CD4-positive, alpha-beta T cell treated with Interleukin-2 at 100 ng/mL for 4 hours (primary cell): ENCODE results near the gene CASP10.

Experiments
- DNase-seq: peaks from one replicate; pipeline ENCODE4 v3.0.0-alpha.2; 2020; ENCODE audit warnings: low spot score

CASP10 gene

GRCh38 chr2:201196803-201197202, 13.9 kb downstream of the CASP10 start:
- no peak for DNase-seq

DNA sequence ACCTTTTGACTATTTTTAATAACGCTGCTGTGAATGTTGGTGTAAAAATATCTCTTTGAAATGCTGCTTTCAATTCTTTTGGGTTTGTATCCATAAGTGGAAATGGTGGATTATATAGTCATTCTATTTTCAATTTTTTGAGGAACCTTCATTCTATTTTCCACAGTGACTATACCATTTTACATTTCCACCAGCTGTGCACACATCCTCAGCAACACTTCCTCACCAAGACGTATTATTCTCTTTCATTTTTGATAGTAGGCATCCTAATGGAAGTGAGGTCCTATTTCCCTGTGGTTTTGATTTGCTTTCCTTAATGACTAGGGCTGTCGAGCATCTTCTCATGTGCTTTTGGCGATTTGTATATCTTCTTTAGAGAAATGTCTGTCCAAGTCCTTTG, 14.8 kb downstream of the CASP10 start:
- DNase-seq, result no peak

DNA sequence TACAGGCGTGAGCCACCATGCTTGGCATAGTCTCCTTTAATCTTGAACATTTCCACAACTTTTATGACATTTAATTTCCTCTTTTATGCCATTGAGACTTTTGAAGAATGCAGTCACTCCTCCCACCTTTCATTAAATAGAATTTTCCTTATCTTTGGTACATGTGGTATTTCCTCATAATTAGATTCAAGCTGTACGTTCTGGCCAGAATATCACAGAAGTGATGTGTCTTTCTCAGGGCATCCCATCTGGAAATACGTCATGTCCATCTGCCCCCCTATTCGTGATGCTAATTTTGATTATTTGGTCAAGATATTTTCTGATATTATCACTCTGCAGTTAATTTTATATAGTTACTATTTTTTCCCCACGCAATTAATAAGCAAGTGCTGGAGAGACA, 16.9 kb downstream of the CASP10 start:
- DNase-seq, result no peak

GRCh38 chr2:201200345-201200744, 17.4 kb downstream of the CASP10 start:
- DNase-seq, result no peak

DNA sequence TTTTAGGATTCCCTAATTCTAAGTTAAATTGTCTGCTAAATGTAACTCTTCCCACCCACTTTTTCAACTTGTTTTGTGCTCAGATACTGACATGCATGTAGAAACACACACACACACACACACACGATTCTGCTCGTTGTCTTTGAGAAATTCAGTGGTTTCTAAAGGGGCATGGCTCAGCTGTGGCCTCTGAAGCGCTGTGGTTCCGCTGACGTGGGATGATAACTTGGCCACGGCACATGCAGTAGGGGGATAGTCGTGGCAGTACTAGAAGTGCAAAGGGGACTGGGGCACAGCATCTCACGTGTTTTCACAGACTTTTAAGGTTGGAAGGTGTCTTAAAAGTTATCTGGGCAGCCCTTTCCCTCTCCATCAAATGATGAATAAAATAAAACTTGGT, 18.4 kb downstream of the CASP10 start:
- no peak for DNase-seq

DNA sequence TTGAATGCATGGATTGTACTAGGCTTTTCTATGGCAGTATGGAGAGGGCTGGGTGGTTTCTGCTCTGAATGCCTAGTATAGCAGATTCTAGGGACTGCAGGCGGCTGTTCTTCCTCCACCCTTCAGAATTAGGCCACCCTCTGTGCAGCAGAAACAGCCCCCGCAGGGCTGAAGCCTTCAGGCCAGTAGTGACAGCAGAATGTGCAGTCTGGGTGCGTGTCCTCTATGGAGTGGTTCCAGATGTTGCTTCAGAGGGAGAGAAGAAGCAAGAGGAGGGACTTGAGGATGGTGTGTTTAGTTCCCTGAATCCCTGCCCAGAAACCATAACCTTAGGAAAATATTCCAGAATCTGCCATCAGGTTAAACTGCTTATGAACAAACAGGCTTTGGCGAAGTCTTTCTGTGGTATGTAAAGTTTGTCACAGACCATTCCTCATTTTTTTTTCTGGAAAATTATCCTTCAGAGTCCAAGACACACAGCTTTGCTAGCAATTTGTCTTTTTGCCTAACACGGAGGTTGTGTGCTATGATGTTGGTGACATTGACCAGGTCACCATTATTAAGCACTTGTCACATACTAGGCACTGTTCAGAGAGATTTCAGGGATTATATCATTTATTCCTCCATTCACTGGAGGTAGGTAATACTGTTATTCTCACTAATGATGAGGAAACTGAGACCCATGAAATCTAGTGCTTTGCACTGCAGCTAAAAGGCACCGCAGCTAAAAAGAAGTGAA, 21.1 kb downstream of the CASP10 start:
- no peak for DNase-seq

DNA sequence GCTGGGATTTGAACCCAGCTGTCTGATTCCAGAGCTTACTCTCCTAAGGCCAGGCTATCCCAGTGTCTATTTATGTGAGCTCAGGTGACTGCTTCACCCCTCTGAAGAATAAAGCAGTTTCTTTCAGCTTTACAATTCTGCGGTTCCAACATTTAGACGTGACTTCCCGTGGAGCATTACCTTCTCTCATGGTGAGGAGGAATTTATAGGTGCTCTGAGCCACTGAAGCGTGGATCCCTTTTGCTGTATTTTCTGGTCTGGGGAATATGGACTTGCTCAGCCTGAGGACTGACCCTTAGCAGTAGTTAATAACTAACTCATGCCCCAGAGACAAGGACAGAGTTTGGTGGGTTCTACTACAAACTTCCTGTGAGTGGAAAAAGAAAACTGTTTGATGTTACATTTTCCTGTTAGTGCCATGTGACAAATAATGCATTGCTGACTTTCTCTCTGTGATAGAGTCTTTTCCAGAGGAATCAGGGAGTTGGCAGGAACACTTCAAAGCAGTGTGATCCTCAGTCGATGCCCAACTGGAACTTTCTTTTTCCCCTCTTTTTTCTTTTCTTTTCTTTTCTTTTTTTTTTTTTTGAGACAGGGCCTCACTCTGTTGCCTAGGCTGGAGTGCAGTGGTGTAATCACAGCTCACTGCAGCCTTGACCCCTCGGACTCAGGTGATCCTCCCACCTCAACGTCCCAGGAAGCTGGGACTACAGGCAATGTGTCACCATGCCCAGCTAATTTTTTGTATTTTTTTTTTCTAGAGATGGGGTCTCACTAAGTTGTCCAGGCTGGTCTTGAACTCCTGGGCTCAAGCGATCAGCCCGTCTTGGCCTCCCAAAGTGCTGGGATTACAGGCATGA, 21.9 kb downstream of the CASP10 start:
- no peak for DNase-seq

- no peak for DNase-seq
Measured at GRCh38 chr2:201205515-201205849, 22.5 kb downstream of the CASP10 start.

DNA sequence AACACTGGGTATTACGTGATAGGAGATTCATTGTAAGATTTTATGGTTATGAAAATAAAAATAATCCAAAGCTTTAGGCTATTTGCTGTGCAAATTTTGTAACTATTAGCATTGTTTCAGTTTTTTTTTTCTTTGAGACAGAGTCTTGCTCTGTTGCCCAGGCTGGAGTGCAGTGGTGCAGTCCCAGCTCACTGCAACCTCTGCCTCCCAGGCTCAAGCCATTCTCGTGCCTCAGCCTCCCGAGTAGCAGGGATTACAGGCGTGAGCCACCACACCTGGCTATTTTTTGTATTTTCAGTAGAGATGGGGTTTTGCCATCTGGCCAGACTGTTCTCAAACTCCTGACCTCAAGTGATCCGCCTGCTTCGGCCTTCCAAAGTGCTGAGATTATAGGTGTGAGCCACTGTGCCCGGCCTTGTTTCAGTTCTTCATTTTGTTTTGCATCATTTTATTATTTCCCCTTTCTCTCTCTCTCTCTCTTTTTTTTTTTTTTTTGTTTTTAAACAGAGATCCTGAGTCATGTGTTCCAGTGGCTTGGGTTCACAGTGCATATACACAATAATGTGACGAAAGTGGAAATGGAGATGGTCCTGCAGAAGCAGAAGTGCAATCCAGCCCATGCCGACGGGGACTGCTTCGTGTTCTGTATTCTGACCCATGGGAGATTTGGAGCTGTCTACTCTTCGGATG, 25.8 kb downstream of the CASP10 start:
- DNase-seq, result no peak

DNA sequence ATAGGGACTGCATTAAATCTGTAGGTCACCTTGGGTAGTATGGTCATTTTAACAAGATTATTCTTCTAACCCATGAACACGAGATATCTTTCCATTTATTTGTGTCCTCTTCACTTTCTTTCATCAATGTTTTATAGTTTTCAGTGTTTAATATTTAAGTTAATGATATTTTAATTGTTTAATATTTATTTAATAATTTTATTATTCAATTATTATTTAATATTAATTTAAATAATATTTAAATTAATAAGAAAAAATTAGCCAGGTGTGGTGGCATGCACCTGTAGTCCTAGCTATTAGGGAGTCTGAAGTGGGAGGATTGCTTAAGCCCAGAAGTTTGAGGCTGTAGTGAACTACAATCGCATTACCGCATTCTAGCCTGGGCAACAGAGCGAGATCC, 33.0 kb downstream of the CASP10 start:
- no peak for DNase-seq

DNA sequence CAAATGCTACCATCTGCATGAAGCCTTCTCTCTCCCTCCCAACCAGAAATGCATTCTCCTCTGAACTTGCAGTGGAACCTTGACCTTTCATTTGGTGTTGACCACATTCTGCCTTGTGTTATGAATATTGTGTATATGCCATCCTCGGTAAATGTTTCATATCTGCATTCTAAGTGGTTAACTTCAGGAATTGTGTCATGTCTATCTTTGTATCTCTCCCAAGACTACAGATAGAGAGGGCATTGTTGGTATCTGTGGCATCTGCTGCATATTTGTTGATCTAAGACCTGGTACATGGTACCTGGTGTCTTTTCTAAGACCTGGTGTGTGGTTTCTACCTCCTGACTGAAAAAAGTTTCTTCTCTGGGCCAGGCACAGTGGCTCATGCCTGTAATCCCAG, 34.0 kb downstream of the CASP10 start:
- no peak for DNase-seq

GRCh38 chr2:201218780-201219179, 35.8 kb downstream of the CASP10 start:
- DNase-seq, result no peak

- DNase-seq, result no peak
Measured at GRCh38 chr2:201219328-201220096, 36.6 kb downstream of the CASP10 start.

DNA sequence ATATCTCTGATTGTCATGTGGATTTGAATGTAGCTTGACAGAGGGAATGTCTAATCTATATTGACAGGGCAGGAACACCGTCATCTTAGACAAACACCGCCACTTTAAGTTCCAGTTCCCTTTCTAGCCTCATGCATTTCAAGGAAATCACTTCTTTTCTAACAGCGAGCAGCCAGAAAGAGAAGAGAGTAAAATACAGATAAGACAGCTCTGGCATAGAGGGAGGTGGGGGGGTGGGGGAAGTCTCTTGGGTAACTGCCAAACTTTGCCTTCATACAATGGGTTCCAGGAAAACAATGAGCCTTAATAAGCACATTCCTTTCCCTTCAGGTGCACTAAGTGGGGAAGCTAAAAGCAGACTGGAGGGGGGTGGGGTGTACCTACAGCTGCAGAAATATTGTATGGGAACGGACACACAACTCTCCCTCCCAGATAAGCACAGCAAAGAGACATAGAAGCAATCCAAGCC, 37.2 kb downstream of the CASP10 start:
- peak; percentile 41 for DNase-seq

DNA sequence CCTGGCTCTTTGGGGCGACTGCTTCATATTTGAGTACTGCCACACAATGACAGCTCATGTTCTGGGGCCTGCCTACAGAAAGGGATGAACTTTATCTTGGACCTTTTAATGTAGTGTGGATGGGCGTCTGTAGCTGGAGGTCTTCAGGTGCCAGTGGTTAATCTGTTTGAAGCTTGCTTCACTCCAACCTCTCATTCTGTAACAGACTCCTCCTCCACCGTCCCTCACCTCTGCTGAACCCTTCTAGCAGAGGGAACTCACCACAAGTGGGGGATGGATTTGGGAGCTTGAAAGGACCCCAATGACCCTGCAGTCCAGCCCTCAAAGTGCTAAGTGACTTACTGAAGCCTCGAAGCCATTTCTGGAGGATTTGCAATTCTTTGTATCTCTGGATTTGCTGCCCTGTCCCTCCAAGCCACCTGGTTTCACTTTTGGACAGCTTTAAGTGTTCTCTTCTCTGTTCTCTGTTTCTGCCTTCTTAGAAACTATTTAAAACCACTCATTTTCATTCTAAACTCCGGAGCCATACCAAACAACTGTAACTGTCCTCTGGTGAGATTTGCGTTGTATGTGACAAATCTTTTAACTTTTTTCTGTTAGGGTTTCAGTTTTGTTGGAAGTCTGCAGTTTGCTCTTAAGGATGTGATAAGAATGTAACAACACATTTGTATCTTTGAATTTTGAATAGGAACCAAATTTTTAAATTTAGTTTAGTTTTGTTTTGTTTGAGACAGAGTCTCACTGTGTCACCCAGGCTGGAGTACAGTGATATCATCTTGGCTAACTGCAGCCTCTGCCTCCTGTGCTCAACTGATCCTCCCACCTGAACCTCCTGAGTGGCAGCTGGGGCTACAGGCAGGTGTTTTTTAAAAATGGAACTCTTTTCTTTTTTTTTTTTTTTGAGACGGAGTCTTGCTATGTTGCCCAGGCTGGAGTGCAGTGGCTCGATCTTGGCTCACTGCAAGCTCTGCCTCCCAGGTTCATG, 40.4 kb downstream of the CASP10 start:
- no peak for DNase-seq

GRCh38 chr2:201228271-201228911, 45.5 kb downstream of the CASP10 start:
- DNase-seq, result peak; percentile 56

GRCh38 chr2:201228912-201229290, 46.0 kb downstream of the CASP10 start:
- peak; percentile 12 for DNase-seq

DNA sequence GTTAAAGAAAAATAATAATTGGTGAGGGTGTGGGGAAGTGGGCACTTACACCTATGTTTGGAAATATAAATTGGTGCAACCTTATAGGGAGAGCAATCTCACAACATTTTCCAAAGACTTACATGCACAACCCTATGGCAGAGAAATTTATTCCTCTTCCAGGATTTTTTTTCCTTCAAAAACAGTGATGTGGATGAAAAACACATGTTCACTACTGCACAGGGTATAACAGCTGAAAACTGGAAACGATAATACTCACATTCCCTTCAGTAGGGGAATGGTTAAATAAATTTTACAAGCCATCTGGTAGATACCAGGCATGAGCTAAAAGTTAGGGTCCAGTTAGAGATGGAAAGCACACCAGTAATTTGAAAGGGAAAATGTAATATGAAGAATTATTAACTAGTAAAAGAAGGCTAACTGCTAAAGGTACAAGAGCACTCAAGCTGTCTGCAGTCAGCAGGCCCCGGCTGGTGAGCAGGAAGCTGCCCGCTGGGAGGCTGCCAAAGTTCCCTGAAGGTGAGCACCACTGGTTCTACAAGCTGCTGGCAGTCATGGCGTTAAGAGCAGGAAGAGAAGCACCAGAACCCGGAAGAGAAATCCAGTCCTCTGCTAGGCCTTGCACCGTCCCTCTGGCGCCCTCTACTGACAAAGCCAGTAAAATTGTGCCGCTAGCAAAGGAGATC, 49.0 kb downstream of the CASP10 start:
- DNase-seq, result peak; percentile 94

GRCh38 chr2:201232467-201232815, 49.5 kb downstream of the CASP10 start:
- no peak for DNase-seq
